Measurements from ENCODE around the gene RAD23A. TPM values are rescaled to one million over a fixed set of nuclear protein-coding genes. Genes with fewer than 3 reads are reported as not detected.

Gene RAD23A
- total and polyA plus RNA-seq, 9 of the 15 experiments (the other 6 are each of a cell fraction or from before 2014, with no cell fraction given), result 9.5 to 181 (median 101) TPM

- TF ChIP-seq RBBP5 (IDR thresholded peaks at IDR 0.05; ENCODE audit: borderline replicate concordance, insufficient read depth, low read length, poor library complexity, severe bottlenecking) (peak; percentile 97), CTCFL (IDR thresholded peaks at IDR 0.05; ENCODE audit: borderline replicate concordance, insufficient read depth, low read depth, low read length, poor library complexity, severe bottlenecking) (no peak), NEUROD1 (IDR thresholded peaks at IDR 0.05; ENCODE audit: borderline replicate concordance, low read depth, low read length, partially characterized antibody) (peak; percentile 35), FOXP4 (CRISPR knock-in tag; IDR thresholded peaks at IDR 0.05; ENCODE audit: borderline replicate concordance) (no peak; the same call in 1 of the 2 replicates), TSHZ1 (CRISPR knock-in tag; IDR thresholded peaks at IDR 0.05) (no peak), PHF20 (IDR thresholded peaks at IDR 0.05; ENCODE audit: partially characterized antibody) (peak; percentile 68), PHF21A (IDR thresholded peaks at IDR 0.05; ENCODE audit: borderline replicate concordance, low read depth) (no peak), SFPQ (IDR thresholded peaks at IDR 0.05; ENCODE audit: low read depth, low read length) (no peak), ZNF444 (CRISPR knock-in tag; IDR thresholded peaks at IDR 0.05) (no peak), PKNOX1 (IDR thresholded peaks at IDR 0.05) (no peak), ZNF277 (CRISPR knock-in tag; IDR thresholded peaks at IDR 0.05; ENCODE audit: borderline replicate concordance) (no peak), ZNF24 (IDR thresholded peaks at IDR 0.05) (no peak)
Measured at GRCh38 chr19:12956446-12957388, 11.1 kb downstream of the RAD23A start, which contains the start of gene GADD45GIP1 (continued).

All from K562 (cell line).